Right cardiac atrium (tissue), 5 donors: ENCODE results near the gene VWA7. TPM values are rescaled to one million over a fixed set of nuclear protein-coding genes. Genes with fewer than 3 reads are reported as not detected.
A peak's percentile ranks its signal among the peaks of the same experiment; 100 is the strongest.

Experiments
- ATAC-seq, 2 donors: fragments of 200-7000 bp; cut with Tn5 transposase; one replicate each; pipeline versions ENCODE4 v1.8.0 to v1.9.1; 2020; ENCODE audit warnings: moderate library complexity in 2 of 2, mild to moderate bottlenecking in 1 of 2
- DNase-seq, 3 donors: peaks; one replicate each; pipeline ENCODE4 v3.0.0-alpha.2; 2020
- H3K27ac ChIP-seq: one replicate; pipeline ENCODE4 v1.5.1; 2013; ENCODE audit warnings: mild to moderate bottlenecking, low read length, control low read depth, moderate library complexity
- H3K27me3 ChIP-seq: one replicate; pipeline ENCODE4 v1.6.1; 2013; ENCODE audit not compliant: control insufficient read depth, insufficient read depth
- H3K4me1 ChIP-seq: one replicate; pipeline ENCODE4 v1.6.1; 2013; ENCODE audit warnings: low read length; ENCODE audit not compliant: control insufficient read depth, insufficient read depth
- H3K4me3 ChIP-seq: one replicate; pipeline ENCODE4 v1.5.1; 2013; ENCODE audit warnings: low read length, control low read depth
- H3K9me3 ChIP-seq: one replicate; pipeline ENCODE4 v1.6.1; 2013; ENCODE audit warnings: low read length; ENCODE audit not compliant: control insufficient read depth
- WGBS: extraction: QIAGEN DNeasy Blood & Tissue Kit; methylation state at CpG from one replicate; pipeline ENCODE4 v1.1.7; 2013; 5-methylcytosine and 5-hydroxymethylcytosine counted together
- intact Hi-C, 4 donors: fragments of 100-400 bp; cut with DNase I; formaldehyde crosslinking; loops; one replicate each; pipeline versions ENCODE4 v1.11.0 to v1.14.0; 2022 to 2023
- polyA plus RNA-seq: library from polyadenylated mRNA; stranded (reverse); fragments of 200-250 nt; gene quantifications from one replicate; pipeline ENCODE4 v1.2.3, GENCODE V29; 2013
- total RNA-seq, 4 donors: library from RNA; stranded (reverse); fragmentation: NEBNext Ultra II Directional; extraction: Animal tissue kit (Norgen Biotek cat#: 25700); gene quantifications; one replicate each; pipeline ENCODE4 v1.2.1, GENCODE V29; 2021
- donor health status: healthy with polysubstance abuse.
- donor health status: DM: no; HTN: yes; CAD: no.
- donor health status: DM: no; HTN: no; CAD: no.
- donor health status: DM: no; HTN: yes; CAD: no; lungs with severe emphysema.
- donor health status: DM: yes; HTN: yes; CAD: no.

Gene VWA7
- total and polyA plus RNA-seq, 5 donors, result 3.2 to 12.8 (median 7.0) TPM

DNA sequence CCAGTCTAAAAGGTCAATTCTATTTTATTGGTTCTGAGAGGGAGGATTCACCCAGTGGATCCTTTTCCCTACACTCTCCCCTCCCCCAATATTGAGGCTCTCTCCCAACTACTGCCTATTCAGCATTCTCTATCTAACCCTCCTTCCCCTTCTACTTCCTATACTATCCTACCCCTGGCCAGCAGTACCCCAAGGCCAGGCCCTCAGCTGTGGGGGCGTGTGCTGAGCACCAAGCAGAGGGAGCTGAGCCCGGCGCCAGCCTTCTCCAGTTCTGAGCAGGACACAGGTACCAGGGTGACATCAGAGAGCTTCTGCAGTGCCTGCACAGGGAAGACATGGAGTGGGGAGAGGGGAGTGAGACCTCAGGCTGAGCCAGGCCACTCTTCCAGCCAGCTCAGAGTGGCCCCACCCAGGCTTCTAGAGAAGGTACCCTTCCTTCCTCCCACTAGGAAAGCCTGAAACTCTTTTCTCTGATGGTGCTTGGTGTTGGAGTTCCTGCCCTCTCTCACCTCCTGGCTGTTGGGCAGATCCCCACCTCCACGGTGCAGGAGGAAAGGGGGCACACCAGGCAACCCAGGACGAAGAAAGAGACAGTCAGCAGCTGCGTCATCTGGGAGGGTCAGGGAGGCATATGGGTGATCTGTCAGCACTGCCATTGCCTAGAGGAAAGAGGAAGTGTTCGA, 50.0 kb downstream of the VWA7 start:
- H3K4me3 ChIP-seq, result no peak overlapping the region
- no peaks in the 10 kb centered on the region for H3K4me1 ChIP-seq
- H3K9me3 ChIP-seq, result no peaks in the 10 kb centered on the region
- 62% methylated on average over 7 of the region's 7 CpGs for WGBS
- no peak for ATAC-seq
- H3K27ac ChIP-seq, result no peak overlapping the region
- intact Hi-C loops, result loop anchor here in 2 of 4 donors (5.0 to 10.0 kb wide), 3 partner anchors 45 to 108 kb away; partner anchors contain the start of genes CSNK2B (in 1 of the 2), LY6G5B (in 1 of the 2) and LY6G5C (in 1 of the 2)
- peak in 2 of 3 donors; percentile 61 to 67 for DNase-seq
- no peaks in the 10 kb centered on the region for H3K27me3 ChIP-seq

DNA sequence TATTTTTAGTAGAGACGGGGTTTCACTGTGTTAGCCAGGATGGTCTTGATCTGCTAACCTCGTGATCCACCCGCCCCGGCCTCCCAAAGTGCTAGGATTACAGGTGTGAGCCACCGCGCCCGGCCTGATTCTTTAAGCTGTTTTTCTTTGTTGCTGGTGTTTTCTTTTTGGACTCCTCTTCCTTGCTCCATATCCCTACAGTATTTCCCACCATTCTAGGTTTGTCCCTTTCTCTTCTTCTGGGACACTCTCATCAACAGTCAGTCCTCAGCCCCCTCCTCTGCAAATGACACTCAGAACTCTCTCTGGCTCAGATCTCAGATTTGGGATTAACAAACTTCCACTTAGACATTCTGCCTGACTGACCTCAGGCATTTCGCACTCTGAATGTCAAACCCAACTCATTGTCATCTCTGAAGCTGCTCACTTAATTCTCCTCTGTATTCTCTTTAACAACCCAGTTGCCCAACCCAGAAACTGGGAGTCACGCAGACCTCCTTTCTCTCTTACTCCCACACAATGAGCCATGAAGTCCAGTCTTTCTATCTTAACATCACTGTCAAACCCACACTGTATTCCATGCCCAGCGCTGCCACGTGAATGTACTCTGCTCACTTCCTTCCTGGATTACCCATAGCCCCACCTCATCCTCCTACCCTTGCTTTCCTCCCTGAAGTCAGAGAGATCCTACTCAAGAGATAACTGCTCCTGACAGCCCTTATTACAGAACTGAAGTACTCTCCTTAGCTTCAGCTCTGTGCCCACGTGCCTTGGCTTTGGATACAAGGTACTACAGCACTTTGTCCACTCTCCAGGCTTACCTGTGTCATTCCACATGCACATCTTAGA, 51.4 kb downstream of the VWA7 start:
- ATAC-seq (no peak), DNase-seq (peak in 1 of 3 donors; percentile 31)
- intact Hi-C loops, result loop anchor here in 2 of 4 donors (5.0 to 10.0 kb wide), 3 partner anchors 43 to 109 kb away; partner anchors contain the start of genes CSNK2B (in 1 of the 2), LY6G5B (in 1 of the 2) and LY6G5C (in 1 of the 2)
- Histone ChIP-seq H3K4me3 (no peak overlapping the region), H3K9me3 (no peaks in the 10 kb centered on the region), H3K27ac (no peak overlapping the region), H3K27me3 (no peaks in the 10 kb centered on the region), H3K4me1 (no peaks in the 10 kb centered on the region)
- 83% methylated on average over 12 of the region's 12 CpGs for WGBS

DNA sequence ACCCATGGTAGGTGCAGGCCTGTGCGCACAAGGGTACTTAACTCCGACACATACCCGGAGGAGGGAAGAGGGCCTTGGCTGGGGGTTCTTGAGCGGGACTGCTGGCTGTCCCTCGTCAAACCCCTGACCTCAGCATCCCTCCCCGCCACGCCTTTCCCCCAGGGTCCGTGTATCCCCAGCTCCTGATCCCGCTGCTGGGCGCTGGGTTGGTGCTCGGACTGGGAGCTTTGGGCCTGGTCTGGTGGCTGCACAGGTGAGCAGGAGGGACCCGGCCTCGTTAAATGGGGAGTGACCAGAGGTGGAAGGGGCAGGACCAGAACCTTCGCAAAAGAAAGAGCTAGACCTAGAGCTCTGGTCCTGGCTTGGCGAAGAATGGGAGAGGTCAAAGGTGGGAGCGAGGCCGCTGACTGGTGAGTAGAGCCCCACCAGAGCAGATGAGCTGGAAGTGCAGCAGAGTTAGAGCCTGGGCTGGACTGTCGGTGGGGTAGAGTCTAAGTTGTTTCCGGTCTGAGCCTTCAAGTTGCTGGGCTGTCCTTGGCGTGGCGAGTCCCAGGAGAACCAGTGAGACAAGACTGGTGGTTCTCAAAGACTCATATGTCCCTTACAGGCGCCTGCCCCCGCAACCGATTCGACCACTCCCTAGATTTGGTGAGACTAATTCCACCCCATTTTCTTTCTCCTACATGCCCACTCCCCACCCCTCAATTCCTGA, 53.0 kb downstream of the VWA7 start:
- no peak overlapping the region for H3K4me3 ChIP-seq
- H3K27me3 ChIP-seq, result no peaks in the 10 kb centered on the region
- WGBS, result 82% methylated on average over 25 of the region's 25 CpGs
- H3K9me3 ChIP-seq, result no peaks in the 10 kb centered on the region
- intact Hi-C loops, result loop anchor here in 1 of 4 donors (10.0 kb wide), 1 partner anchor 111 kb away; no protein-coding TSS in a partner anchor
- no peak overlapping the region for H3K27ac ChIP-seq
- H3K4me1 ChIP-seq, result no peaks in the 10 kb centered on the region
- DNase-seq (peak in 2 of 3 donors; percentile 49 to 63), ATAC-seq (peak in 1 of 2 donors; percentile 5)

- Histone ChIP-seq H3K27ac (no peak within 1 kb of the TSS), H3K4me1 (no peaks in the 10 kb centered on the region), H3K9me3 (no peaks in the 10 kb centered on the region), H3K4me3 (no peak within 1 kb of the TSS), H3K27me3 (no peaks in the 10 kb centered on the region)
- intact Hi-C loops, result loop anchor here in 1 of 4 donors (10.0 kb wide), 1 partner anchor 111 kb away; no protein-coding TSS in a partner anchor
- 56% methylated on average over 46 of the region's 46 CpGs for WGBS
- ATAC-seq, result no peak
- DNase-seq, result peak in 2 of 3 donors; percentile 31 to 53
These were observed 53.7 kb downstream of the VWA7 start, which contains the start of gene MPIG6B for GRCh38 chr6:31723245-31723979. Gene MPIG6B, plus strand, starts transcription at chr6:31723373. Its CDS starts 11 bp downstream, at chr6:31723384.

- ATAC-seq (no peak), DNase-seq (peak in 1 of 3 donors; percentile 36)
- no peak overlapping the region for H3K4me3 ChIP-seq
- no peaks in the 10 kb centered on the region for H3K4me1 ChIP-seq
- intact Hi-C loops, result loop anchor here in 1 of 4 donors (10.0 kb wide), 1 partner anchor 113 kb away; no protein-coding TSS in a partner anchor
- H3K27me3 ChIP-seq, result no peaks in the 10 kb centered on the region
- H3K9me3 ChIP-seq, result no peaks in the 10 kb centered on the region
- 94% methylated on average over 3 of the region's 3 CpGs for WGBS
- no peak overlapping the region for H3K27ac ChIP-seq
These were observed 55.0 kb downstream of the VWA7 start for GRCh38 chr6:31722173-31722572.

DNA sequence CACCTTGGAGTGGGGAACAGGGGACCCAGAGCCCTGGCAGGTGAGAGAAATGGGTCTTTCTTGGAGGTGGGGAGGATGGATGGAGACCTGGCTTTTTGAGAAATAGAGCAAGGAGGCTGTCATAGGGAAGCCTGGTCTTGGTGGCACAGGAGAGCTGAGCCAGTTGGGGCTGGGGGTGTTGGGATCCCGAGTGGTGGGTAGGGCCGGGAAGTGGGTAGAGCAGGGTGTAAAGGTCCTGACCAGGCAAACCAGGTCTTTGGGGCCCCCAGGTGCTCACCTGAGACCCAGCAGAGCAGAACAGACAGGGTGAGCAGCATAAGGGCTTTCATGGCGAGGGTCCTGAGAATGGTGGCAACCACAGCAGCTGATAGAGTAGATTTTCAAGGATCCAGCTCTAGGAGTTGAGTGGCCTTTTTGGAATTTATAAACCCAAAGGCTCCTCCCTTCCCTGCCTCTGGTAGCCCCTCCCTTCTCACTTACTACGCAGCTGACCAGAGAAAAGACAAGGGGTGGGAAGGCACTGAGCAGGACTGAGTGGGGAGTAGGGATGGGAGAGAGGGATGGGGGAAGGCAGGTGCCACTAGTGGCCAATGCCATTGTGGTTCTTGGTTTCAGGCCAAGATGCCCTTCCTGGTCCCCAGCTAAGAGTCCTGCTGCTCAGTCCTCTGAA, 55.6 kb downstream of the VWA7 start, which contains the start of gene LY6G6C:
Gene LY6G6C, minus strand, starts transcription at position 396 of the 670 bp plus-strand sequence. Its CDS starts 67 bp downstream, at position 329.
- 90% methylated on average over 4 of the region's 4 CpGs for WGBS
- Histone ChIP-seq H3K27me3 (no peaks in the 10 kb centered on the region), H3K4me3 (no peak within 1 kb of the TSS), H3K27ac (no peak within 1 kb of the TSS), H3K9me3 (no peaks in the 10 kb centered on the region), H3K4me1 (no peaks in the 10 kb centered on the region)
- intact Hi-C loops, result loop anchor here in 1 of 4 donors (10.0 kb wide), 1 partner anchor 113 kb away; no protein-coding TSS in a partner anchor
- DNase-seq (no peak), ATAC-seq (no peak)

- no peaks in the 10 kb centered on the region for H3K4me1 ChIP-seq
- H3K27ac ChIP-seq, result no peak overlapping the region
- DNase-seq (no peak), ATAC-seq (no peak)
- no peak overlapping the region for H3K4me3 ChIP-seq
- intact Hi-C loops, result loop anchor here in 1 of 4 donors (10.0 kb wide), 1 partner anchor 115 kb away; no protein-coding TSS in a partner anchor
- WGBS, result 83% methylated on average over 5 of the region's 5 CpGs
- no peaks in the 10 kb centered on the region for H3K27me3 ChIP-seq
- H3K9me3 ChIP-seq, result no peaks in the 10 kb centered on the region
These were observed 56.8 kb downstream of the VWA7 start for GRCh38 chr6:31720196-31720770.

- intact Hi-C loops, result no loop called here
These were observed 58.1 kb downstream of the VWA7 start for GRCh38 chr6:31719001-31719400.

GRCh38 chr6:31718265-31718664, 58.9 kb downstream of the VWA7 start:
- intact Hi-C loops, result no loop called here
- Histone ChIP-seq H3K27ac (no peak overlapping the region), H3K4me1 (no peaks in the 10 kb centered on the region), H3K9me3 (no peaks in the 10 kb centered on the region), H3K4me3 (no peak overlapping the region), H3K27me3 (no peaks in the 10 kb centered on the region)
- no peak for DNase-seq
- 86% methylated on average over 1 of the region's 1 CpG for WGBS
- no peak for ATAC-seq

More at GRCh38 chr6:31719001-31719400, 58.1 kb downstream of the VWA7 start:
- H3K4me3 ChIP-seq, result no peak overlapping the region
- H3K4me1 ChIP-seq, result no peaks in the 10 kb centered on the region
- H3K27me3 ChIP-seq, result no peaks in the 10 kb centered on the region
- WGBS, result 85% methylated on average over 6 of the region's 6 CpGs
- H3K9me3 ChIP-seq, result no peaks in the 10 kb centered on the region
- DNase-seq (no peak), ATAC-seq (no peak)
- no peak overlapping the region for H3K27ac ChIP-seq
